HG02885 (cell line): ENCODE data around the gene SSBP2.

ENCODE experiments used
- ATAC-seq: cut with Tn5 transposase; IDR thresholded peaks from one replicate; pipeline ENCODE4 v1.9.1; 2021; ENCODE audit warnings: mild to moderate bottlenecking; ENCODE audit not compliant: unreplicated experiment, poor library complexity

Gene SSBP2

GRCh38 chr5:81767938-81768337 is 17.0 kb upstream of the SSBP2 start:
- no peak for ATAC-seq

- ATAC-seq = no peak
Observed at GRCh38 chr5:81767097-81767496, 16.2 kb upstream of the SSBP2 start.

- ATAC-seq = no peak
Observed at GRCh38 chr5:81766611-81767010, 15.7 kb upstream of the SSBP2 start.

GRCh38 chr5:81763294-81763928 is 12.5 kb upstream of the SSBP2 start:
- ATAC-seq = no peak

- no peak for ATAC-seq
Observed at GRCh38 chr5:81762853-81763252, 12.0 kb upstream of the SSBP2 start.

GRCh38 chr5:81762401-81762800 is 11.5 kb upstream of the SSBP2 start:
- no peak for ATAC-seq

- no peak for ATAC-seq
Observed at GRCh38 chr5:81761970-81762369, 11.1 kb upstream of the SSBP2 start.

GRCh38 chr5:81761270-81761669 is 10.4 kb upstream of the SSBP2 start:
- ATAC-seq = no peak

- ATAC-seq = no peak
Observed at GRCh38 chr5:81760521-81760920, 9.6 kb upstream of the SSBP2 start.

- no peak for ATAC-seq
Observed at GRCh38 chr5:81759632-81760005, 8.7 kb upstream of the SSBP2 start.

GRCh38 chr5:81757404-81757803 is 6.5 kb upstream of the SSBP2 start:
- ATAC-seq = no peak

- ATAC-seq = no peak
Observed at GRCh38 chr5:81756016-81756415, 5.1 kb upstream of the SSBP2 start.

- no peak for ATAC-seq
Observed at GRCh38 chr5:81755320-81755719, 4.4 kb upstream of the SSBP2 start.

GRCh38 chr5:81754621-81755020 is 3.7 kb upstream of the SSBP2 start:
- ATAC-seq = no peak

GRCh38 chr5:81753429-81753828 is 2.5 kb upstream of the SSBP2 start:
- ATAC-seq = no peak

- no peak for ATAC-seq
Observed at GRCh38 chr5:81752644-81752963, 1.7 kb upstream of the SSBP2 start.

- ATAC-seq = no peak
Observed at GRCh38 chr5:81751836-81752643, 1.1 kb upstream of the SSBP2 start.

GRCh38 chr5:81750308-81751008 is 439 bp downstream of the SSBP2 start:
- no peak for ATAC-seq

- ATAC-seq = peak; percentile 46
Observed at GRCh38 chr5:81749561-81750307, 1.2 kb downstream of the SSBP2 start.

- ATAC-seq = no peak
Observed at GRCh38 chr5:81749192-81749560, 1.7 kb downstream of the SSBP2 start.

- ATAC-seq = no peak
Observed at GRCh38 chr5:81748556-81748955, 2.3 kb downstream of the SSBP2 start.
